ENCODE measurements around the gene SLC17A8. TPM values are rescaled to one million over a fixed set of nuclear protein-coding genes. Genes with fewer than 3 reads are reported as not detected.

Gene SLC17A8
- polyA plus RNA-seq, 1 donor from 2014 or later: 0.22 TPM

- Histone ChIP-seq H3K4me3 (ENCODE audit: low read length) (no peak overlapping the region), H3K9ac (ENCODE audit: low read length) (no peak overlapping the region), H3K79me2 (replicated peaks; ENCODE audit: insufficient read depth, low read length) (no peaks in the 10 kb centered on the region), H3K9me3 (ENCODE audit: low read length) (no peaks in the 10 kb centered on the region), H3F3A (ENCODE audit: insufficient read depth, low read length, poor library complexity, severe bottlenecking) (no peaks in the 10 kb centered on the region), H3K27me3 (ENCODE audit: insufficient read depth, low read depth, low read length) (no peaks in the 10 kb centered on the region), H3K4me2 (ENCODE audit: low read length) (no peak overlapping the region), H3K9me2 (ENCODE audit: insufficient read depth, low read length) (no peaks in the 10 kb centered on the region), H3K27ac (ENCODE audit: low read length) (no peak overlapping the region), H2AFZ (ENCODE audit: low read depth, low read length) (no peak overlapping the region), H4K20me1 (ENCODE audit: insufficient read depth) (no peaks in the 10 kb centered on the region), H3K36me3 (ENCODE audit: insufficient read depth, low read length) (no peaks in the 10 kb centered on the region)
- TF ChIP-seq EZH2 (IDR thresholded peaks at IDR 0.05; ENCODE audit: borderline replicate concordance, insufficient read depth, low read length, poor library complexity, severe bottlenecking) (no peak), RAD21 (conservative IDR thresholded peaks at IDR 0.05) (no peak), POLR2AphosphoS5 (IDR thresholded peaks at IDR 0.05) (no peak), MXI1 (conservative IDR thresholded peaks at IDR 0.05; ENCODE audit: poor library complexity, severe bottlenecking) (no peak), REST (IDR thresholded peaks at IDR 0.05; ENCODE audit: borderline replicate concordance) (no peak), EP300 (conservative IDR thresholded peaks at IDR 0.05; ENCODE audit: poor library complexity, severe bottlenecking) (no peak)
These were observed 2.9 kb downstream of the SLC17A8 start for GRCh38 chr12:100359822-100360221.

GRCh38 chr12:100360450-100360849, 3.6 kb downstream of the SLC17A8 start:
- Histone ChIP-seq H3K9me2 (ENCODE audit: insufficient read depth, low read length) (no peaks in the 10 kb centered on the region), H2AFZ (ENCODE audit: low read depth, low read length) (no peak overlapping the region), H3F3A (ENCODE audit: insufficient read depth, low read length, poor library complexity, severe bottlenecking) (no peaks in the 10 kb centered on the region), H3K9ac (ENCODE audit: low read length) (no peak overlapping the region), H3K36me3 (ENCODE audit: insufficient read depth, low read length) (no peaks in the 10 kb centered on the region), H3K27me3 (ENCODE audit: insufficient read depth, low read depth, low read length) (no peaks in the 10 kb centered on the region), H3K9me3 (ENCODE audit: low read length) (no peaks in the 10 kb centered on the region), H3K4me3 (ENCODE audit: low read length) (no peak overlapping the region), H3K4me2 (ENCODE audit: low read length) (no peak overlapping the region), H4K20me1 (ENCODE audit: insufficient read depth) (no peaks in the 10 kb centered on the region), H3K27ac (ENCODE audit: low read length) (no peak overlapping the region), H3K79me2 (replicated peaks; ENCODE audit: insufficient read depth, low read length) (no peaks in the 10 kb centered on the region)
- no peak for TF ChIP-seq SMC3 (conservative IDR thresholded peaks at IDR 0.05; ENCODE audit: poor library complexity)
- TF ChIP-seq REST (IDR thresholded peaks at IDR 0.05; ENCODE audit: borderline replicate concordance): no peak
- no peak for TF ChIP-seq EZH2 (IDR thresholded peaks at IDR 0.05; ENCODE audit: borderline replicate concordance, insufficient read depth, low read length, poor library complexity, severe bottlenecking)
- no peak for TF ChIP-seq POLR2AphosphoS5 (IDR thresholded peaks at IDR 0.05)
- no peak for TF ChIP-seq RAD21 (conservative IDR thresholded peaks at IDR 0.05)
- TF ChIP-seq EP300 (conservative IDR thresholded peaks at IDR 0.05; ENCODE audit: poor library complexity, severe bottlenecking): no peak
- no peak for TF ChIP-seq TAF1 (IDR thresholded peaks at IDR 0.05; ENCODE audit: low read depth)
- no peak for TF ChIP-seq CTCF (IDR thresholded peaks at IDR 0.05; ENCODE audit: poor library complexity, severe bottlenecking)
- TF ChIP-seq MXI1 (conservative IDR thresholded peaks at IDR 0.05; ENCODE audit: poor library complexity, severe bottlenecking): no peak
